ENCODE measurements around the gene IL6.

IL6 gene

DNA sequence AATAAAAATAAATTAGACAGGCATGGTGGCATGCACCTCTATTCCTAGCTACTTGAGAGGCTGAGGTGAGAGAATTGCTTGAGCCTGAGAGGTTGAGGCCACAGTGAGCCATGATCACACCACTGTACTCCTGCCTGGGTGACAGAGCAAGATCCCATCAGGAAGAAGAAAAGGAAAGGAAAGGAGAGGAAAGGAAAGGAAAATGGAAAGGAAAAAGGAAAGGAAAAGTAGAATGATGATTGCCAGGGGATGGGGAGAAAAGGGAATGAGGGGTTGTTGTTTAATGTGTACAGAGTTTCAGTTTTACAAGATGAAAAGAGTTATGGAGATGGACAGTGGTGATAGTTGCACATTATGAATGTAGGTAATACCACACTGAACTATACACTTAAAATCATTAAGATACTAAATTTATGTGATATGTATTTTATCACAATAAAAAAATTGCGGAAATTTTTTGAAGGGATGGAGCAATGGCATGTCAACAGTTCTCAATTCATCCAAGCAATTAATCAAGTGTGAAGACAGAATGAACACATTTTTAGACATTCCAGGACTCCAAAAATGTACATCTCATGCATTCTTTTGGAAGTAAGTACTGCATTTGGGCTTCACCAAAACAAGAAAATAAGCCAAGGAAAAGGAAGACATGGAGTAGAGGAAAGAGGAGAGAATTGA is 44.3 kb downstream of the IL6 start:
- TF ChIP-seq, protein P1, sequence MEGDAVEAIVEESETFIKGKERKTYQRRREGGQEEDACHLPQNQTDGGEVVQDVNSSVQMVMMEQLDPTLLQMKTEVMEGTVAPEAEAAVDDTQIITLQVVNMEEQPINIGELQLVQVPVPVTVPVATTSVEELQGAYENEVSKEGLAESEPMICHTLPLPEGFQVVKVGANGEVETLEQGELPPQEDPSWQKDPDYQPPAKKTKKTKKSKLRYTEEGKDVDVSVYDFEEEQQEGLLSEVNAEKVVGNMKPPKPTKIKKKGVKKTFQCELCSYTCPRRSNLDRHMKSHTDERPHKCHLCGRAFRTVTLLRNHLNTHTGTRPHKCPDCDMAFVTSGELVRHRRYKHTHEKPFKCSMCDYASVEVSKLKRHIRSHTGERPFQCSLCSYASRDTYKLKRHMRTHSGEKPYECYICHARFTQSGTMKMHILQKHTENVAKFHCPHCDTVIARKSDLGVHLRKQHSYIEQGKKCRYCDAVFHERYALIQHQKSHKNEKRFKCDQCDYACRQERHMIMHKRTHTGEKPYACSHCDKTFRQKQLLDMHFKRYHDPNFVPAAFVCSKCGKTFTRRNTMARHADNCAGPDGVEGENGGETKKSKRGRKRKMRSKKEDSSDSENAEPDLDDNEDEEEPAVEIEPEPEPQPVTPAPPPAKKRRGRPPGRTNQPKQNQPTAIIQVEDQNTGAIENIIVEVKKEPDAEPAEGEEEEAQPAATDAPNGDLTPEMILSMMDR (IDR thresholded peaks at IDR 0.05; ENCODE audit: low read length) = no peak
- no peak for TF ChIP-seq EZH2 (IDR thresholded peaks at IDR 0.05; ENCODE audit: borderline replicate concordance, low read length)
- no peak overlapping the region for H3K4me2 ChIP-seq (ENCODE audit: low read length)
- H4K20me1 ChIP-seq (ENCODE audit: insufficient read depth, low read length) = no peaks in the 10 kb centered on the region
- H3F3A ChIP-seq (ENCODE audit: insufficient read depth, low read length) = no peaks in the 10 kb centered on the region
- no peaks in the 10 kb centered on the region for H3K9me3 ChIP-seq (ENCODE audit: low read length)
- no peaks in the 10 kb centered on the region for H3K36me3 ChIP-seq (ENCODE audit: insufficient read depth, low read length)
- no peaks in the 10 kb centered on the region for H3K27me3 ChIP-seq (ENCODE audit: insufficient read depth, low read length)
- no peak overlapping the region for H3K4me3 ChIP-seq (ENCODE audit: low read depth, low read length, poor library complexity, severe bottlenecking)
- no peaks in the 10 kb centered on the region for H3K4me1 ChIP-seq (ENCODE audit: insufficient read depth, low read length, severe bottlenecking)
- no peaks in the 10 kb centered on the region for H3K9me2 ChIP-seq (ENCODE audit: low read depth, low read length)
- no peak overlapping the region for H2AFZ ChIP-seq (ENCODE audit: low read length)
- no peak overlapping the region for H3K9ac ChIP-seq (ENCODE audit: low read length)
- no peak overlapping the region for H3K27ac ChIP-seq (ENCODE audit: low read depth, low read length, poor library complexity, severe bottlenecking)
- no peaks in the 10 kb centered on the region for H3K79me2 ChIP-seq (ENCODE audit: insufficient read depth, low read length)

DNA sequence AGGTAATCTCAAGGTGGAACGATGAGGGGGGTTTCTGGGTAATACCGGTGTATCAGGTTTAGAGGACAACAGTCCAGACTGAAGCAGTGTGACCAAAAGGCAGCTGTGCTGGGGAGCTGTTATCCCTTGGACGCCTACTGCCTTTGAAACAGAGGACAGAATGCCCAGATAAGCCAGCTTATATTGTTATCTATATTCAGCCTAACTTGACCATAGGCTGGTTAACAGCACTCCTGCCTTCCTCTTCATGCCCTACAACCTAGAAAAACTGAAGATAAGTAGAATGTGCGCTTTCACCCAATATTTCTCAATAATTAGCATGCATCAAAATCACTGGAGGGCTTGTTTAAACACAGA is 44.9 kb downstream of the IL6 start:
- H4K20me1 ChIP-seq (ENCODE audit: insufficient read depth, low read length) = no peaks in the 10 kb centered on the region
- TF ChIP-seq, protein P1 (IDR thresholded peaks at IDR 0.05; ENCODE audit: low read length) = no peak
- TF ChIP-seq EZH2 (IDR thresholded peaks at IDR 0.05; ENCODE audit: borderline replicate concordance, low read length) = no peak
- H2AFZ ChIP-seq (ENCODE audit: low read length) = no peak overlapping the region
- no peaks in the 10 kb centered on the region for H3K4me1 ChIP-seq (ENCODE audit: insufficient read depth, low read length, severe bottlenecking)
- no peaks in the 10 kb centered on the region for H3K9me2 ChIP-seq (ENCODE audit: low read depth, low read length)
- no peaks in the 10 kb centered on the region for H3K27me3 ChIP-seq (ENCODE audit: insufficient read depth, low read length)
- no peaks in the 10 kb centered on the region for H3K79me2 ChIP-seq (ENCODE audit: insufficient read depth, low read length)
- H3F3A ChIP-seq (ENCODE audit: insufficient read depth, low read length) = no peaks in the 10 kb centered on the region
- H3K36me3 ChIP-seq (ENCODE audit: insufficient read depth, low read length) = no peaks in the 10 kb centered on the region
- no peaks in the 10 kb centered on the region for H3K9me3 ChIP-seq (ENCODE audit: low read length)
- no peak overlapping the region for H3K27ac ChIP-seq (ENCODE audit: low read depth, low read length, poor library complexity, severe bottlenecking)
- no peak overlapping the region for H3K4me2 ChIP-seq (ENCODE audit: low read length)
- H3K9ac ChIP-seq (ENCODE audit: low read length) = no peak overlapping the region
- no peak overlapping the region for H3K4me3 ChIP-seq (ENCODE audit: low read depth, low read length, poor library complexity, severe bottlenecking)

DNA sequence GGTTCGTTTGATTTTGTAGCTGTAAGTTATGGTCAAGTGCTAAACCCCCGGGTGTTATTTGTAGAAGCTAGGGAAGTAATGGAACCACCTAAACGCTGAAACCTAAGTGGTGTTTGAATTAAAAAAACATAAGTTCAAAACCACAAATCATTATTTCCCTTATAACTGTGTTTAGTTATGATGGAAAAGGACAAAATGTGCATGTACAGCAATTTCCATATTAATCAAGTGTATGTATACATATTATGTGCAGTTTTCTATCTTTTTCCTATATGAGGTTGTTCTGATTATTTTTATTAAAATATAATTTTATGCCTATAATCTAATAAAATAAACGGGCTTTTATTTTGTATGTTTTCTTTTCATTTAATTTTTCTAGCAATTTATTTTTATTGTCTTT is 45.9 kb downstream of the IL6 start:
- Histone ChIP-seq H3F3A (ENCODE audit: insufficient read depth, low read length) (no peaks in the 10 kb centered on the region), H3K4me2 (ENCODE audit: low read length) (no peak overlapping the region), H3K36me3 (ENCODE audit: insufficient read depth, low read length) (no peaks in the 10 kb centered on the region), H3K27me3 (ENCODE audit: insufficient read depth, low read length) (no peaks in the 10 kb centered on the region), H2AFZ (ENCODE audit: low read length) (no peak overlapping the region), H4K20me1 (ENCODE audit: insufficient read depth, low read length) (no peaks in the 10 kb centered on the region), H3K4me1 (ENCODE audit: insufficient read depth, low read length, severe bottlenecking) (no peaks in the 10 kb centered on the region), H3K9me3 (ENCODE audit: low read length) (no peaks in the 10 kb centered on the region), H3K4me3 (ENCODE audit: low read depth, low read length, poor library complexity, severe bottlenecking) (no peak overlapping the region), H3K79me2 (ENCODE audit: insufficient read depth, low read length) (no peaks in the 10 kb centered on the region), H3K9me2 (ENCODE audit: low read depth, low read length) (no peaks in the 10 kb centered on the region), H3K9ac (ENCODE audit: low read length) (no peak overlapping the region), H3K27ac (ENCODE audit: low read depth, low read length, poor library complexity, severe bottlenecking) (no peak overlapping the region)
- TF ChIP-seq EZH2 (IDR thresholded peaks at IDR 0.05; ENCODE audit: borderline replicate concordance, low read length) = no peak
- TF ChIP-seq, protein P1 (IDR thresholded peaks at IDR 0.05; ENCODE audit: low read length) = no peak

All from OCI-LY1 (cell line).